ENCODE data around the gene AP3D1. TPM values are rescaled to one million over a fixed set of nuclear protein-coding genes. Genes with fewer than 3 reads are reported as not detected.
A peak's percentile ranks its signal among the peaks of the same experiment; 100 is the strongest.

Gene AP3D1
- total and polyA plus RNA-seq, 9 of the 15 experiments (the other 6 are each of a cell fraction or from before 2014, with no cell fraction given): 1.2 to 86.1 (median 35.9) TPM

DNA sequence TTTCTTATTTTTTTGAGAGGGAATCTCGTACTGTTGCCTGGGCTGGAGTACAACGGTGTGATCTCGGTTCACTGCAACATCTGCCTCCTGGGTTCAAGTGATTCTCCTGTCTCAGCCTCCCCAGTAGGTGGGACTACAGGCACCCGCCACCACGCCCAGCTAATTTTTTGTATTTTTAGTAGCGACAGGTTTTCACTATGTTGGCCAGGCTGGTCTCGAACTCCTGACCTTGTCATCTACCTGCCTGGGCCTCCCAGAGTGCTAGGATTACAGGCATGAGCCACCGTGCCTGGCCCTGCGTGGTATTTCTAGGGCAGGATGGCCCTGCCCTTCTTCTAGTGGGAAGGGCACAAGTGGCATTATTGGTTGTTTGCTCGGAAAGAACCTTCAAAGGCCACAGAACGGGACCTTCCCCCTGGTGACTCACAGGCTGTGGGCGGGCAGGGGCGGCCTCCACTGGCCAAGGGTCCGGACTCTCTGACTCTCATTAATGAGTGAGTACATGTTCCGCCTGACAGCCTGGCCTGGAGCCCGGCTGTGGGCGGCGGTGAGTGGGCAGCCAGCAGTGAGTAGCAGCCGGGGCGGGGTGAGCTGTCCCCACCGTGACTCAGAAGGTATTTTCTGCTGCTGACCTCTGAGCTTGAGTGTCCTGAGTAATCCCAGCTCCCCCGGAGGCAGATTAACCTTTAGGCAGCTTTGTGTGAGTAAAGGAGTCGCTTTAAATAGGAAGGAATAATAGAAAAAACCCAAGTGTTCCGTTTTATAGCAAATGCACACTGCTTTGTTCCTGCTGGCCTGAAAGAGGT lies 17.5 kb upstream of the AP3D1 start (continued):
- TF ChIP-seq MTF1 (CRISPR knock-in tag; IDR thresholded peaks at IDR 0.05; ENCODE audit: borderline replicate concordance) (no peak), ZNF512 (tag; IDR thresholded peaks at IDR 0.05) (no peak), FUS (optimal IDR thresholded peaks at IDR 0.05; ENCODE audit: low read depth, low read length) (no peak), BRD4 (IDR thresholded peaks at IDR 0.05) (no peak), NCOR1 (IDR thresholded peaks at IDR 0.05) (peak; percentile 72), FOXJ2 (tag; IDR thresholded peaks at IDR 0.05) (no peak; the same call in 1 of the 2 replicates), PCBP2 (IDR thresholded peaks at IDR 0.05; ENCODE audit: low read depth, low read length, poor library complexity, severe bottlenecking) (no peak), ZNF785 (CRISPR knock-in tag; IDR thresholded peaks at IDR 0.05) (no peak), ZNF239 (CRISPR knock-in tag; IDR thresholded peaks at IDR 0.05) (no peak), GMEB1 (CRISPR knock-in tag; IDR thresholded peaks at IDR 0.05) (no peak), ZNF274 (IDR thresholded peaks at IDR 0.05; ENCODE audit: borderline replicate concordance, low read depth, low read length) (no peak), E2F8 (IDR thresholded peaks at IDR 0.05; ENCODE audit: low read depth, partially characterized antibody) (no peak), HLTF (IDR thresholded peaks at IDR 0.05) (no peak), RBFOX2 (IDR thresholded peaks at IDR 0.05; ENCODE audit: low read depth, low read length) (peak; percentile 78), KDM5B (IDR thresholded peaks at IDR 0.05; ENCODE audit: insufficient replicate concordance, low read depth, low read length) (no peak), ZNF140 (CRISPR knock-in tag; IDR thresholded peaks at IDR 0.05) (no peak), POLR2H (tag; IDR thresholded peaks at IDR 0.05; ENCODE audit: low read depth) (no peak), ZNF57 (CRISPR knock-in tag; IDR thresholded peaks at IDR 0.05) (no peak), KLF10 (CRISPR knock-in tag; IDR thresholded peaks at IDR 0.05) (no peak)
- TF ChIP-seq, protein P1, sequence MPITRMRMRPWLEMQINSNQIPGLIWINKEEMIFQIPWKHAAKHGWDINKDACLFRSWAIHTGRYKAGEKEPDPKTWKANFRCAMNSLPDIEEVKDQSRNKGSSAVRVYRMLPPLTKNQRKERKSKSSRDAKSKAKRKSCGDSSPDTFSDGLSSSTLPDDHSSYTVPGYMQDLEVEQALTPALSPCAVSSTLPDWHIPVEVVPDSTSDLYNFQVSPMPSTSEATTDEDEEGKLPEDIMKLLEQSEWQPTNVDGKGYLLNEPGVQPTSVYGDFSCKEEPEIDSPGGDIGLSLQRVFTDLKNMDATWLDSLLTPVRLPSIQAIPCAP (CRISPR knock-in tag; IDR thresholded peaks at IDR 0.05; ENCODE audit: borderline replicate concordance): no peak
- TF ChIP-seq, protein P2, sequence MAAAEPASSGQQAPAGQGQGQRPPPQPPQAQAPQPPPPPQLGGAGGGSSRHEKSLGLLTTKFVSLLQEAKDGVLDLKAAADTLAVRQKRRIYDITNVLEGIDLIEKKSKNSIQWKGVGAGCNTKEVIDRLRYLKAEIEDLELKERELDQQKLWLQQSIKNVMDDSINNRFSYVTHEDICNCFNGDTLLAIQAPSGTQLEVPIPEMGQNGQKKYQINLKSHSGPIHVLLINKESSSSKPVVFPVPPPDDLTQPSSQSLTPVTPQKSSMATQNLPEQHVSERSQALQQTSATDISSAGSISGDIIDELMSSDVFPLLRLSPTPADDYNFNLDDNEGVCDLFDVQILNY (CRISPR knock-in tag; IDR thresholded peaks at IDR 0.05): no peak
